Measurements from ENCODE around the gene PM20D2.
A peak's percentile ranks its signal among the peaks of the same experiment; 100 is the strongest.

Gene PM20D2, protein sequence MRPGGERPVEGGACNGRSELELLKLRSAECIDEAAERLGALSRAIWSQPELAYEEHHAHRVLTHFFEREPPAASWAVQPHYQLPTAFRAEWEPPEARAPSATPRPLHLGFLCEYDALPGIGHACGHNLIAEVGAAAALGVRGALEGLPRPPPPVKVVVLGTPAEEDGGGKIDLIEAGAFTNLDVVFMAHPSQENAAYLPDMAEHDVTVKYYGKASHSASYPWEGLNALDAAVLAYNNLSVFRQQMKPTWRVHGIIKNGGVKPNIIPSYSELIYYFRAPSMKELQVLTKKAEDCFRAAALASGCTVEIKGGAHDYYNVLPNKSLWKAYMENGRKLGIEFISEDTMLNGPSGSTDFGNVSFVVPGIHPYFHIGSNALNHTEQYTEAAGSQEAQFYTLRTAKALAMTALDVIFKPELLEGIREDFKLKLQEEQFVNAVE

DNA sequence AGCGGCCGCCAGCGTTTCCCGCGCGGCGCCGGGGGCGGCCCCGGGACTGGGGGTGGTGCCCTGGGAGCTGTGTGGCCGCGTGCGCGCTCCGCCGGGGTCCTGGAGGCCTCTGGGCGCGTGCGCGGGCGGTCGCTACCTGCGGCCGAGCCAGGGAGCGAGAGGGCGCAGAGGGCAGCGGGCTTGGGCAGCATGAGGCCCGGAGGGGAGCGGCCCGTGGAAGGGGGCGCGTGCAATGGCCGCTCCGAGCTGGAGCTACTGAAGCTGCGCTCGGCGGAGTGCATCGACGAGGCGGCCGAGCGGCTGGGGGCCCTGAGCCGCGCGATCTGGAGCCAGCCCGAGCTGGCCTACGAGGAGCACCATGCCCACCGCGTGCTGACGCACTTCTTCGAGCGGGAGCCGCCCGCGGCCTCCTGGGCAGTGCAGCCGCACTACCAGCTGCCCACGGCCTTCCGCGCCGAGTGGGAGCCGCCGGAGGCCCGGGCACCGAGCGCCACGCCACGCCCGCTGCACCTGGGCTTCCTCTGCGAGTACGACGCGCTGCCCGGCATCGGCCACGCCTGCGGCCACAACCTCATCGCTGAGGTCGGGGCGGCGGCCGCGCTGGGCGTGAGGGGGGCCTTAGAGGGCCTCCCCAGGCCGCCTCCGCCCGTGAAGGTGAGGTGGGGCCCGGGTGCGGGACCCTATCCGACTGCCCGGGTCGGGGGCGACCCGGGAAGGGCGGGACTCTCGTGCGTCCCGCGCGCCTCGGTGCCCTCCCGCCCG is at the start of gene PM20D2:
Gene PM20D2, plus strand, starts transcription at position 100 of the 762 bp plus-strand sequence. Its CDS starts 90 bp downstream, at position 190.
- DNase-seq: peak; percentile 82

DNA sequence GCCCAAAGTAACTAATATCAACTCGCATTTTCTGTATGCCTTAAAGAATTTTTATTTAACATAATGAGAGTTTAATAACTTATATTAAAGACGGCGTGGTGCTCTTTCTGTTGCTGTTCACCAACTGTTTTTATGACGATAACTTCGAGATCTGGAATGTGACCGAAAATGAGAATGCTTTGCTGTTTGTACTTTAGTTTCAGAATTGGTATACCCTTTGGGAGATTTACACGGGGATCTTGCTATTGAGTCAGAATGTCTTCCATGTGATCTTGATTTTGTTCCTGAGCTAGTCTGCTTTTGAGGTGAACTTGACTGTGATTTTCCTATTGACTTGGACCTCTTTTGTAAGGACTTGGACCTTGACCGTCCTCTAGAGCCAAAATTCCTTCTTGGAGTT is 47.4 kb upstream of the PM20D2 start:
- no peak for DNase-seq

DNA sequence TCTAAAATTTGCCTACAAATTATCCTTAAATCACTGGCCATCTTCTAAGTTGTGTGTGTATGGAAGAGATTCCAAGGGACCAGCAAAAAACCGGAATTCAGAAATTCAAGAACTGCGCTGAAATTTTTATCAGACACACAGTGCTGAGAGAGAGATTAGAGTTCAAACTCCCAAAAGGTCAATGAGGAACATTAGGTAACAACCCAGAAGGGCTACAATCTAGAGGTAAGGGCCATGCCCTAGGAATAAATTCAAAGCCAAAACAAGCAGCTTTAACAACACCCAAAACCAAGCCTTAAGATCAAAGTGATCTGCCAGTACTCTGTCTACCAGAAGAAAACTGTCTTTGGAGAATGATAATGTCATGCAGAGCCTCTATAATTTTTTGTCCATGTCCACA is 45.7 kb upstream of the PM20D2 start:
- no peak for DNase-seq

DNA sequence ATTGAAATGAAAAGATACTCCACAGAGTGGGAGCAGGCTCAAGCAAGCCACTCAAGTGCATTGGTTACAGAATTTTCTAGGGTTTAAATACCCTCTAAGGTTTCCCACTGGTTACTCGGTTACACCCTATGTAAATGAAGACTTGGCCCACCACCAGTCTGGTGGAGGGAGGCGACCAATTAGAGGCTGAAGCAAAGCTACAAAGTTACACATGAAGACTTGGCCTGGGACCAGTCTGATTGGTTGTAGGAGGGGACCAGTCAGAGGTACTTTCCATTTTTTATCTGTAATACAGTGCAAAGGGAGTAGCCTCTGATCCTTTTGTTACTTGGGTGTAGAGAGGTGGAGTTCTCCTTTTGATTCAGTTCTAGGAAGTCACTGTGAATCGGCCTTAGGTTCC is 35.6 kb upstream of the PM20D2 start:
- DNase-seq: peak; percentile 30

DNA sequence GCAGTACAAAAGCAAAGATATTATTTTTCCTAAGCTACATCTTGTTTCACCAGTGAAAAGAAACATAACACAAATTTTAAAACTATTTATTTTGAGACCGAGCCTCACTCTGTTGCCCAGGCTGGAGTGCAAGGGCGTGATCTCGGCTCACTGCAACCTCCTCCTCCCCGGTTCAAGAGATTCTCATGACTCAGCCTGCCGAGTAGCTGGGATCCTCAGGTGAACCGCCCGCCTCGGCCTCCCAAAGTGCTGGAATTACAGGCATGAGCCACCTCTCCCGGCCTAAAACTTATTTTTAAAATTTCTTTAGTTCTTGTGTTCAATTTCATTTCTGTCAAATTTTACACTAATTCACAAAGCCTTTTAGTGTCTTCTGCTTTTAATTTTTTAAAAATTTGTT is 33.9 kb upstream of the PM20D2 start:
- no peak for DNase-seq

DNA sequence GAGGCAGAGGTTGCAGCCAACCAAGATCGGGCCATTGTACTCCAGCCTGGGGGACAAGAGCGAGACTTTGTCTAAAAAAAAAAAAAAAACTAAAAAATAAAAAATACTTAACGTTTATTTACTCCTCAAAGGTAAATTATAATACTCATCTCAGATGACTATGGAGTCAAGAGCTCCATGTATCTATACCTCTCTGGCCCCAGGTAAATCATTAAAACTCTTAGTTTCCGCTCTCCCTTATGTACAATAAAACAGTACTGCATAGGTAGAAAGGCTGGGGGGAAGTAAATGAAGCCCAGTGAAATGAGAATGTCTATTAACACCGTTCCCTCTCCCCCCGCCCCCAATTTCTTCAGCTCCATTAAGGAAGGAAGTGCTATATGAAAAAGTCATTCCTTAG is 29.2 kb upstream of the PM20D2 start:
- no peak for DNase-seq

DNA sequence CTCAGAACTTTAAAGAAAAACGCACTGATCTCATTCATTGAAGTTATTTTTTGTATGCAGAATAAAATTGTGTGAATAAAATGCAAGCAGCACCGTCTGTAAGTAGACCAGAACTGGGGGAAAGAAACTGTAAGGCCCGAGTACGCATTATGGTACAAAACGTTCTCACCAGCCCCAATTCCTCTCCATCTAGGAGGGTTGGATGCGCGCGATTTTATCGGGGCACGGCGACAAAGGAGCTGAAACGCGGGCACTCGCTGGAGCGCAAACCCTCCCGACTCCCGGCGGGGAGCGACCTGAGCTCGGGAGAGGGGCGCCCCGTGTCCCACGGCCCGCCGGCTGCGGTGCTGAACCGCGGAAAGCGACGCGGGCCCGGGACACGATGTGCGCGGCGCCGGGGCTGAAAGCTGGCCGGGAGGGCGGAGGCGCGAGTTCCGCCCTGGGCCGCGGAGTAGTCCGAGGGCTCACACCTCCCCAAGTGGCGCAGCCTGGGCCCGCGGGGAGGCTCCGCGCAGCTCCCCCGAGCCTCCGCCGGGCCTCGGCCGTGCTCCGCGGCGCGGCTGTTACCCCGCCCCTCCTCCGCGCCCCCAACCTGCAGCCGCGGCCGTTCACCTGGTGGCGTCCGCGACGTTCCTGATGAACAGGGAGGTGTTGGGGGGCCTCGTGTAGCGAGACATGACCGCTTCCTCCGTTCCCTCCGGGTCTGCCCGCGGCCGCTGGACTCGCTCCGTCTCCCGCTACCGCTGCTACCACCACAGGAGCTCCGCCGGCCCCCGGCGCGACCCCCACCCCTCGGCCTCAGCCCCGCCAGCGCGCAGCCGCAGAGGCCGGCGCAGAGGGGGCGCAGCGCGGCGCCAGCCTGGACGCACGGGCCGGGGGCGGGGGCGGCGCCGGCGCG is 28.4 kb upstream of the PM20D2 start, which contains the start of gene SRSF12:
Gene SRSF12, minus strand, starts transcription at position 861 of the 898 bp plus-strand sequence. Its CDS starts 184 bp downstream, at position 677.
- DNase-seq: peak; percentile 58

DNA sequence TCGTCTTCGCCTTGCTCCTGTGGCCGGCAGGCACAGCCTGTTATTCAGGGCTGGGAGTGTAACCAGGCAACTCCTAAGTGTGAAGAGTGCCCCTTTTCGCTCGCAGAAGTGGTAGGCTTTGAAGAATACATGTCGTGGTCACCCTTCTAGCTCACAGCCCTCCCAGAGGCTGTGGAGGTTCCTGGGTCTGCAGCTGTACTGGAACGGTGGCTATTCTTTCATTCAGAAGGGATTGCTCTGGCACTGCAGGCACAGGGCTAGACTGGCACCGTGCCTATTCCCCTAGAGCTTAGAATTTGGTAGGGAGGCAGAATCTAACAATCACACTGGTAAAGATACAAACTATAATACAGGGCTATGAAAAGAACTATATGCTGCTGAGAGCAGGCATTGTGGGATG is 26.9 kb upstream of the PM20D2 start:
- DNase-seq: no peak

DNA sequence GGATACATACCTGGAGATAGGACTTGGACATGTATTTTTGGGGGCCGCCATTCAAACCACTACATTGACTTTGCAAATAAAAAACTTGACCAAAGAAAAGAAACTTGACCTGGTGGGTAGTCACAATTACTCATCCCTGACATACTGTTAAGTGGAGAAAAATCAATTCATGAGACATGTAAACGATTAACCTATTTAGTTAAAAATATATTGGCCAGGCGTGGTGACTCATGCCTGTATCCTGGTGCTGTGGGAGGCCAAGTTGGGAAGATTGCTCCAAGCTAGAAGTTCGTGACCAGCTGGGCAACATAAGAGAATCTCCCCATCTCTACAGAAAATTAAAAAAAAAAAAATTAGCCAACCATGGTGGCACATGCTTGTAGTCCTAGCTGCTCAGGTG is 25.5 kb upstream of the PM20D2 start:
- DNase-seq: no peak

DNA sequence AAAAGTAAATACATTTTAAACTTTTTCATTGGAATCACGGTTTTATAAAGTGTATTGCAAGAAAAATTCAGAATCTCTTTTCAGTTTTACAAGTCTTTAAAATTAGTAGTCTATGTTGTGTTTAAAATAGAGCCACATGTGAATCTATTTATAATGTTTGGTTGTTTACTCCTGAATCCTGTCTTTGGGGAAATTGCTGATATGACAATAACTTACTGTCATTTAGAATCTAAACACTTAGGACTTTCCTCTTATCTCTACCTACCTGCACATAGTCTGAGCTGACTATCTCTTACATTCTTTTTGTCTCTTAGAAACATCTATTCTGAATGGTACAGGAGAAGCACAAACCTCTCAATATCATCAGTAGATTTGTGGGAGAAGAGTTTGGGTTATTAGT is 23.9 kb upstream of the PM20D2 start:
- no peak for DNase-seq

DNA sequence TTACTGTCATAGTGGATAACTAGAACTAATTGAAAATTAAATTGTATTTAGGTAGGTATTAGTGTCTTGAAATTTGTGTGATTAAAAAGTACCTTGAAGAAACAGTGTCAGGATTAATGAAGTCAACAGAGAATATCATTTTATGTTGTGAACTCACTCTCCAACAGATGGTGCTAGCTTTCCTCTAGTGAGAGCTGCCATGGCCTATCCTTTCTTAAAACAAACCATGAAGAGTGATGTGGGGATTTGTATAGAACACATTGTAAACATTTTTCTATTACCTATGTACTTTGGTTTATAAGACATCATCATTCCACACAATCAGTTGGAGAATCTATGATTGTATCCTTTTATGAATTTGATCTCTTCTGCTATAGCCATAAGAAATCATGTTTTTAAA is 23.2 kb upstream of the PM20D2 start:
- peak; percentile 81 for DNase-seq

DNA sequence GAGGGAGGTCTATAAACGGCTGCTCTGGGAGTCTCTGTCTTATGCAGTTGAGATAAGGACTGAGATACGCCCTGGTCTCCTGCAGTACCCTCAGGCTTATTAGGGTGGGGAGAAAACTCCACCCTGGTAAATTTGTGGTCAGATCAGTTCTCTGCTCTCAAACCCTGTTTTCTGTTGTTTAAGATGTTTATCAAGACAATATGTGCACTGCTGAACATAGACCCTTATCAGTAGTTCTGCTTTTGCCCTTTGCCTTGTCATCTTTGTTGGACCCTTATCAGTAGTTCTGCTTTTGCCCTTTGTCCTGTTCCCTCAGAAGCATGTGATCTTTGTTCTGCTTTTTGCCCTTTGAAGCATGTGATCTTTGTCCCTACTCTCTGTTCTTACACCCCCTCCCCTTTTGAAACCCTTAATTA is 17.6 kb upstream of the PM20D2 start:
- peak; percentile 65 for DNase-seq

DNA sequence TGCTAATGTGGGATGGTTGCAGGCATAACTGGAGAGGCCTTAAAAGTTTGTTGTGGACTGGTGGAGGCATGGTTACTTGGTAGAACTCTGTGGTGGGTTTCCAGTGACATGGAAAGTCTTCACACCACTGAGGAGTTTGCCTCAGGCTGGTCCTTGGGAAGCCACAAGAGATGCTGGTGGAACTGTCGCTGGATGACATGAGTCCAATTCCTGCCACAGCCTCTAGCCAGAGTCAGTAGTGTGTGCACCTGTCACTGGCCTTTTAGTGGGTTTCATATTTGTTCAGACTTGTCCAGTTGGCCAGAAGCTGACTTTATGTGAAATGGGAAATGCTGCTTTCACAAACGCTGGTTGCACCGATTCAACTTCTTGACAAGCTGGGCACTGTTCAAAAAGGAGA is 14.3 kb upstream of the PM20D2 start:
- DNase-seq: no peak

DNA sequence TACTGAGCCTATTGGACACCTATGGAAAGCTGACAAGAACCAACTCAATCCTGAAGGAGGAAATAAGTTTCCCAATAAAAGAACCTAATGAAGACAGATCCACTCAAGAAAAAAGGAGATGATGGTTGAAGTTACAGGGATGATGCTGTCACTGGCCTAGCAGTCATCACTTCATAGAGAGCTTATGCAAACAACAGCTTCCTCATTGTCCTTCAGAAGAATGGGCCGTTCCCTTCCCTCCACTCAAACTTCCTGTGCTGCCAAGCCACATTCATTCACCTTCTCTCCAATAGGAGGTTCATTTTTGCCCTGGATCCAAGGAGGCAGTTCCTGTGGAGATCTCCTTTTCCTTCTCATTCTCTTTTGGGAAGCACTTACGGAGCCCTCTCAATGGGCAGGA is 13.8 kb upstream of the PM20D2 start:
- DNase-seq: no peak

DNA sequence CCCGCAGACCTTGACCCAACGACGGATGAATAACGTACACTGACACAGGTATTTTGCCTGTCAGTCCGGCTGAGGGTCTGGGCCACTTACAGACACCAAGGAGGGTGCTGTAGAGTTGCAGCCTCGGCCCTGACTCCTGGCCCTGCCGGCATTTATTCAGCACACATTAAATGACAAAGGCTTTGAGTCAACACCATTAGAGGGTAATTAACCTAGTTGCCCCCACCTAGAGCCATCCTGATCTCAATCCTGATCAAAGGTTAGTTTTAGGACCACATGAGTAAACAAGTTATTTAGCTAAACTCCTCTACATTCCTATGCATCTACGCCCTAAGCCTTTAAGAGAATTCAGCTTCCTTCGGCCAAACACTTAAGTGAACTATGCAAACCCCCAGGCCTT is 11.9 kb upstream of the PM20D2 start:
- DNase-seq: no peak

DNA sequence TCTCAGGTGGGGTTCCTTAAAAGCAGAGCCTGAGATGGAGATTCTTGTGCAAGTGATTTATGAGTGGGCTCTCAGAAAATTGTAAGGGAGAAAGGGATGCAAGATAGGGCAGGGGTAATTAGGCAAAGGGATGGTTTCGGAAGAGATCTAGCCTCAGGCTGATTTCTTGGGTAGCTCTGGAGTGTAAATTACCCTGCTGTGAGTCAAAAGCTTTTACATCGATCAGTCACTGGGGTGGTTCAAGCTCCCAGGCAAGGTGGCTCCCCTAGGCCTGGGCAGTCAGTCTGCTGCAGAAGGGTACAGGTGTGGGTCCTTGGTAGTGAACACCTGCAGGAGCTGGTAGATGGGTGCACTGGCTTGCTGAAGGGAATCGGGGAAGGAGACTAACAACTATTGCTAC is 11.1 kb upstream of the PM20D2 start:
- no peak for DNase-seq

DNA sequence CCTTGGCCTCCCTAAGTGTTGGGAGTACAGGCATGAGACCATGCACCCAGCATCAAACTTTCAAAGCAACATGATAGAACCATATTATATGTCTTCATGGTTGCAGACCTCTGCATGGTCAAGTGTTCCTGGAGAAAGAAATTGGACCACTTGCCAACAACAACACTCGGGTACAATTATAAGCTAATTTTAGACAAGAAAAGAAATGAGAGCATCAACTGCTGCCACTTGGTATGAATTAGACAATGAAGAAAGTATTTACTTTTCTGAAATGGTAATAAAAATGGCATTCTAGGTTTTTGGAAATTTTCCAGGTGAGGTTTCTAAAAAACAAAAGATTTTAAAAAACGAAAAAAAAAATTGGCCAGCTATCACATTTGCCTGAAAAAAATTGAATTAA is 7.7 kb upstream of the PM20D2 start:
- DNase-seq: no peak

DNA sequence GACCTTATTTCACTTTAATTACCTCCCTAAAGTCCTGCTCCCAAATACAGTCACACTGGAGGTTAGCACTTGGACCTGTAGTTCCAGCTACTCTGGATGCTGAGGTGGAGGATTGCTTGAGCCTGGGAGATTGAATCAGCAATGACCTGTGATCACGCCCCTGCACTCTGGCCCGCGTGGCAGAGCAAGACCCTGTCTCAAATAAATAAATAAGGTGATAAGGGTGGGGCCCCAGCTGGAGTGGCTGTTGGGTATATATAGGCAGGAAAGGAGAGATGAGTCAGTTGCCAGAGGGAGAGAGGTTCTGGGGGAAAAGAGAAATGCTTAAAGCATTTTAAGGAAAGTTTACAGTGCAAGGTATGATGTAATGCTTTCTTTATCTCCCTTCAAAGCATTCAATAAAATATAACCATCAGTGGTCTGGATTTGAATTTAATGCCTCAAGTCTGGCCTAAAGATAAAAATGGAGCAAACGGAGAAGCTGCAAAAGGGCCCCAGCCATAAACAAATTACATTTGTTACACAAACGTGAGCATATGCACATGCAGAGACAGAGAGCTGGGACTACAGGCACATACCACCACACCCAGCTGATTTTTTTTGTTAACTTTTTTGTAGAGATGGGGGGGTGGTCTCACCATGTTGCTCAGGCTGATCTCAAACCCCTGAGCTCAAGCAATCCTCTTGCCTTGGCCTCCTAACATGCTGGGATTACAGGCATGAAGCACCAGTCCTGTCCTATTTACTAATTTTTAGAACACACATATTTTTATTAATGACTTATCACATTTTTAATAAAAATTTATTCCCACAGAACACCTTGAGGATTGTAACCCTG is 6.1 kb upstream of the PM20D2 start:
- DNase-seq: no peak

DNA sequence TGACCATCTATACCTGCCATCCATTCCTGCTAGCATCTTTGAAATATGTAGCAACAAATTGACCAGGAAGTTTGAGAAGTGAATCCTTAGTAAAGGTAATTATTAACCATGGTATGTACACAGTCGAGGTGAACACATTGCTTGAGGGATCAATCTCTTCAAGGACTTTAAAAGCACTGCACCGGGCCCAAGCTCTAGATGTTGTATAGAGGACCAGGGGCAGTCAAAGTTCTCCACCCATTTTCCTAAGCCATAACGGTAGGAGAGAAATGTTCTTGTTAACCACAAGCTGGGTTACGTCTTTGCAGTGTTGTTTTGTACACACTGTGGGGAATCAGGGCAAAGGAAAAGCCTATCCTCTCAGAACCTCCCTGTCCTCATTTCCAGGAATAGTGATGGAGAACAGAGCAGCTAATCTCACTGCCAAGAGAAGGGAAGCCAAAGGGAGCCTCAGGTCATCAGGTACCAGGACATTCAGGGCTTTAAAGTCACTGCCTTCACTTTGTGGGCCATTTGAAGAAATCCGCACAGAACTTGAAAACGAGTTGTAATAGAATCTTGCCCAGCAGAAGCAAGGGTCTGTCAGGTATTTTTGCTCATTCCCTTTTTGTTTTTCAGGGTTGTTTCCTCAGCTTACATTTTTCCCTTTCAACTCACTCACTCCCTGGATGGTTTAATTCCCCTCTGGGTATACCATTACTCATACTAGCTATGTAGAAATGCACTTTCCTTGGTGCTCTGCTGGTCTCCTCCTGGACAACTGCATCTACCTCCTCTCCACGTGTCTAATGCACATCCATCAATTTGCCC is 5.3 kb upstream of the PM20D2 start:
- DNase-seq: no peak

DNA sequence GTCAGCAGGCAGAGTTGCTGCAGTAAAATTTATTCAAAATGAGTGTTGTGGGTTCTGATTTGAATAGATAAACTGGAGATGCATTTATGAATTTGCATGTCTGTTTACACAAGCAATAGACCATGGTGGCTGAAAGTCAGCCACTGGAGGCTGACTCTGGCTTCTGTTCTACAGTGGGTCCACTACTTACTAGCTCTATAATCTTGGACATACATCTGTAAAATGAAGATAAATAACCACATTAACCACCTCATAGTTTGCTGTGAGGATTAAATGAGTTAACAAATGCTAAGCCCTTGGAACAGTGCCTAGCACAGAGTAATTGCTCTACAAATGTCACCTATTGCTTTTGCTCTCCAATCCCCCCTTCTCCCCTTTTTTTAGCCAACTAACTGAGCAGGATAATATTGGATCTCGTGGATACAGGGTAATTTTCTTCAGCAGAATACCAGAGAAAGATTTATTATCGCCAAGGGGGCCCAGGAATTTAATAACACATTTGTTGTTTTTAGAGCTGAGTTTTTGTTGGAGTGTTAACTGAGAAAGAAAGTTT is 1.4 kb upstream of the PM20D2 start:
- DNase-seq: peak; percentile 88

All from hematopoietic multipotent progenitor cell treated with erythropoietin and hydrocortisone succinate and interleukin-3 and kit ligand, for 6 days (in vitro differentiated cells).